GM19351 (cell line): ENCODE measurements around the gene INSRR.

Experiments used
- ATAC-seq: cut with Tn5 transposase; IDR thresholded peaks from one replicate; pipeline ENCODE4 v1.9.1; 2021; ENCODE audit warnings: mild to moderate bottlenecking, moderate library complexity; ENCODE audit not compliant: unreplicated experiment

INSRR gene

GRCh38 chr1:156894711-156895454 lies 36.0 kb upstream of the INSRR start:
- no peak for ATAC-seq

GRCh38 chr1:156894001-156894400 lies 35.1 kb upstream of the INSRR start:
- ATAC-seq = no peak

GRCh38 chr1:156893048-156893953 lies 34.4 kb upstream of the INSRR start, which contains the start of gene PEAR1:
TSS of gene PEAR1 (plus strand) at chr1:156893718. CDS start at chr1:156903927, 10,209 bp downstream.
- no peak for ATAC-seq

- ATAC-seq = no peak
These were observed 33.5 kb upstream of the INSRR start for GRCh38 chr1:156892190-156893047.

GRCh38 chr1:156889802-156890580 lies 31.1 kb upstream of the INSRR start:
- no peak for ATAC-seq

GRCh38 chr1:156887734-156888133 lies 28.8 kb upstream of the INSRR start:
- ATAC-seq = no peak

- no peak for ATAC-seq
These were observed 28.4 kb upstream of the INSRR start for GRCh38 chr1:156887317-156887716.

- no peak for ATAC-seq
These were observed 27.8 kb upstream of the INSRR start for GRCh38 chr1:156886583-156887281.

- ATAC-seq = no peak
These were observed 27.0 kb upstream of the INSRR start for GRCh38 chr1:156885880-156886355.

- ATAC-seq = no peak
These were observed 26.4 kb upstream of the INSRR start for GRCh38 chr1:156885314-156885713.

- ATAC-seq = no peak
These were observed 25.8 kb upstream of the INSRR start for GRCh38 chr1:156884560-156885184.

- no peak for ATAC-seq
These were observed 25.0 kb upstream of the INSRR start for GRCh38 chr1:156883919-156884318.

- ATAC-seq = no peak
These were observed 23.6 kb upstream of the INSRR start for GRCh38 chr1:156882543-156882942.

- ATAC-seq = no peak
These were observed 22.7 kb upstream of the INSRR start for GRCh38 chr1:156881663-156882062.

GRCh38 chr1:156881101-156881500 lies 22.2 kb upstream of the INSRR start:
- ATAC-seq = no peak

GRCh38 chr1:156880473-156880872 lies 21.6 kb upstream of the INSRR start:
- ATAC-seq = no peak

GRCh38 chr1:156879876-156880275 lies 21.0 kb upstream of the INSRR start:
- no peak for ATAC-seq

GRCh38 chr1:156877433-156878170 lies 18.7 kb upstream of the INSRR start:
- ATAC-seq = no peak
